ENCODE data around the gene POLR1C. TPM values are rescaled to one million over a fixed set of nuclear protein-coding genes. Genes with fewer than 3 reads are reported as not detected.

Gene POLR1C
- total RNA-seq = 40.2 and 41.1 TPM in 2 replicates

GRCh38 chr6:43516697-43517504, at the start of gene POLR1C, which contains the start of gene YIPF3:
POLR1C (plus strand) TSS chr6:43517089; CDS start chr6:43517110, 21 bp downstream.
YIPF3 (minus strand) TSS chr6:43516926; CDS start chr6:43516807, 119 bp downstream.

GRCh38 chr6:43477235-43478007, 39.5 kb upstream of the POLR1C start, which contains the start of gene TJAP1:
TJAP1 (plus strand) TSS chr6:43477570; CDS start chr6:43499002, 21,432 bp downstream.

GRCh38 chr6:43509984-43510826, 6.7 kb upstream of the POLR1C start, which contains the start of gene LRRC73:
LRRC73 (minus strand) TSS chr6:43510346; CDS start chr6:43509785, 561 bp downstream.

Small RNAs within 50 kb of the gene (small RNA-seq; reads per million reads assigned to genes)
- gene RF00426 (not detected), gene RNU6-1113P (not detected)

Other genes starting within 250 kb of the POLR1C start
- not detected in 2 replicates for gene SLC22A7, start 218.8 kb upstream of the POLR1C start, total RNA-seq
- gene CRIP3, start 208.3 kb upstream of the POLR1C start, total RNA-seq = not detected in 2 replicates
- gene ZNF318, start 147.4 kb upstream of the POLR1C start, total RNA-seq = 12.1 and 13.8 TPM in 2 replicates
- gene ABCC10, start 89.5 kb upstream of the POLR1C start, total RNA-seq = 21.7 and 22.8 TPM in 2 replicates
- 0.22 and 0.27 TPM in 2 replicates for gene DLK2, start 61.5 kb upstream of the POLR1C start, total RNA-seq
- gene TJAP1, start 39.5 kb upstream of the POLR1C start, total RNA-seq = 12.6 and 15.6 TPM in 2 replicates
- gene LRRC73, start 6.7 kb upstream of the POLR1C start, total RNA-seq = 0.27 TPM in 1 of 2 replicates, not detected in the other
- 76.7 and 83.6 TPM in 2 replicates for gene YIPF3, start 163 bp upstream of the POLR1C start, total RNA-seq
- gene XPO5, start 58.9 kb downstream of the POLR1C start, total RNA-seq = 55.5 and 56.4 TPM in 2 replicates
- 41.5 and 42.6 TPM in 2 replicates for gene POLH, start 59.1 kb downstream of the POLR1C start, total RNA-seq
- gene GTPBP2, start 112.2 kb downstream of the POLR1C start, total RNA-seq = 45.5 and 49.5 TPM in 2 replicates
- gene MAD2L1BP, start 118.8 kb downstream of the POLR1C start, total RNA-seq = 30.9 and 37.6 TPM in 2 replicates
- gene RSPH9, start 127.9 kb downstream of the POLR1C start, total RNA-seq = 0.14 and 0.27 TPM in 2 replicates
- gene MRPS18A, start 170.7 kb downstream of the POLR1C start, total RNA-seq = 34.0 and 36.7 TPM in 2 replicates

All from thoracic aorta endothelial cell (primary cell).